GM12892 (cell line): ENCODE measurements around the gene RINL.

Source experiments
- POLR2A ChIP-seq: IDR thresholded peaks from 2 replicates; pipeline ENCODE4 v1.6.1; 2011; ENCODE audit warnings: low read depth, low read length, control low read depth
- TAF1 ChIP-seq: IDR thresholded peaks from 2 replicates; pipeline ENCODE4 v1.6.1; 2011; ENCODE audit warnings: low read depth, mild to moderate bottlenecking, control low read depth, low read length, borderline replicate concordance

- no peak for TF ChIP-seq TAF1
- TF ChIP-seq POLR2A: no peak
Observed at GRCh38 chr19:38879400-38879751, 1.3 kb upstream of the RINL start.
